ENCODE results near the gene ZBTB43. TPM values are rescaled to one million over a fixed set of nuclear protein-coding genes. Genes with fewer than 3 reads are reported as not detected.

Gene ZBTB43
- total RNA-seq, 1 donor, result 18.1 TPM

GRCh38 chr9:126869368-126869767 lies 64.5 kb downstream of the ZBTB43 start:
- Histone ChIP-seq H3K79me2 (ENCODE audit: insufficient read depth, low read length) (peaks cover 78% of the 10 kb centered on the region), H3K36me3 (ENCODE audit: insufficient read depth, low read length) (peaks cover 18% of the 10 kb centered on the region), H2AFZ (ENCODE audit: low read length) (no peak overlapping the region), H4K20me1 (ENCODE audit: insufficient read depth, low read length) (peaks cover 19% of the 10 kb centered on the region), H3K4me3 (ENCODE audit: insufficient read depth, low read length) (no peak overlapping the region), H3K27ac (ENCODE audit: low read depth, low read length) (no peak overlapping the region), H3K27me3 (ENCODE audit: insufficient read depth, low read length) (no peaks in the 10 kb centered on the region), H3K9me3 (ENCODE audit: low read depth, low read length) (no peaks in the 10 kb centered on the region), H3K4me1 (ENCODE audit: insufficient read depth, low read length) (peaks cover 6% of the 10 kb centered on the region), H3K4me2 (ENCODE audit: insufficient read depth, low read length) (no peak overlapping the region)
- TF ChIP-seq CTCF (IDR thresholded peaks at IDR 0.05; ENCODE audit: extremely low read depth, low read depth, low read length), result no peak
- no peak for DNase-seq (ENCODE audit: insufficient read length, low spot score, missing footprints)

- Histone ChIP-seq H3K36me3 (ENCODE audit: insufficient read depth, low read length) (peaks cover 5% of the 10 kb centered on the region), H3K27ac (ENCODE audit: low read depth, low read length) (no peak overlapping the region), H3K4me2 (ENCODE audit: insufficient read depth, low read length) (no peak overlapping the region), H3K79me2 (ENCODE audit: insufficient read depth, low read length) (peaks cover 61% of the 10 kb centered on the region), H3K27me3 (ENCODE audit: insufficient read depth, low read length) (no peaks in the 10 kb centered on the region), H3K4me3 (ENCODE audit: insufficient read depth, low read length) (no peak overlapping the region), H3K9me3 (ENCODE audit: low read depth, low read length) (no peaks in the 10 kb centered on the region), H2AFZ (ENCODE audit: low read length) (no peak overlapping the region), H4K20me1 (ENCODE audit: insufficient read depth, low read length) (peaks cover 31% of the 10 kb centered on the region), H3K4me1 (ENCODE audit: insufficient read depth, low read length) (peaks cover 6% of the 10 kb centered on the region)
- no peak for DNase-seq (ENCODE audit: insufficient read length, low spot score, missing footprints)
- no peak for TF ChIP-seq CTCF (IDR thresholded peaks at IDR 0.05; ENCODE audit: extremely low read depth, low read depth, low read length)
Observed at GRCh38 chr9:126872516-126872915, 67.7 kb downstream of the ZBTB43 start.

GRCh38 chr9:126874546-126875314 lies 69.9 kb downstream of the ZBTB43 start:
- Histone ChIP-seq H4K20me1 (ENCODE audit: insufficient read depth, low read length) (peaks cover 22% of the 10 kb centered on the region), H3K4me3 (ENCODE audit: insufficient read depth, low read length) (no peak overlapping the region), H3K27ac (ENCODE audit: low read depth, low read length) (no peak overlapping the region), H3K9me3 (ENCODE audit: low read depth, low read length) (no peaks in the 10 kb centered on the region), H3K27me3 (ENCODE audit: insufficient read depth, low read length) (no peaks in the 10 kb centered on the region), H3K4me2 (ENCODE audit: insufficient read depth, low read length) (no peak overlapping the region), H3K4me1 (ENCODE audit: insufficient read depth, low read length) (no peaks in the 10 kb centered on the region), H2AFZ (ENCODE audit: low read length) (no peak overlapping the region), H3K79me2 (ENCODE audit: insufficient read depth, low read length) (peaks cover 49% of the 10 kb centered on the region), H3K36me3 (ENCODE audit: insufficient read depth, low read length) (peaks cover 6% of the 10 kb centered on the region)
- peak; percentile 58 for DNase-seq (ENCODE audit: insufficient read length, low spot score, missing footprints)
- TF ChIP-seq CTCF (IDR thresholded peaks at IDR 0.05; ENCODE audit: extremely low read depth, low read depth, low read length), result no peak

DNA sequence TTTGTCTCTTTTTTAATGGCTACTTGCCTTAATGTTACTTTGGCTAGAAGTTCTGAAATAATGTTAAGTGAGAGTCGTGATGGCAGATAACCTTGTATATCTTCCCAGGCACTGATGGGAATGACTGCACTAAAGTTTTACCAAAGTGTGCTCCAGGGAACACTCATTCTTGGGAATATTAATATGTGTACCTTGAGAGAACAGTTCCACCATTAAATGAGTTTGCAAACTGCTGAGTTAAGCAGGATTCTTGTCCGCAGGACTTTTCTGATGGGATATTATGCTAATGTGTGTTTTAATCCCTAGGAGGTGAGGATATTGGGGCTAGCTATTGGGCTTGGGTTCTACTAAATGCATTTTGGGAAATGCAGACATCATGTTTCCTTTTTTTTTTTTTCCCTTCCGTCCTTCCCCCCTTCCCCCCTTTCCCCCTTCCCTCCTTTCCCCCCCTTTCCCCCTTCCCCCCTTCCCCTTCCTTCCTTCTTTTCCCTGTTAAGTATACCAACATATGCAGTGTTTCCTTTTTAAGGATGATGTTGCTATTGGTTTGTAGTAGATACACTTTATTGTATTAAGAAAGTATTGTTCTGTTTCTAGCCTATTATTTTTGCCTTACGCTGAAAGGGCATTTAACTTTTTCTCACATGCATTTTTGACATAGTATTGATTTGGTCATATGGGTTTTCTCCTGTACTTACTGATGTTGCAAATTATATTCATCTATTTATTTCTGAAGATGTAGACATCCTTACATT lies 71.1 kb downstream of the ZBTB43 start:
- H3K4me2 ChIP-seq (ENCODE audit: insufficient read depth, low read length), result no peak overlapping the region
- H3K4me1 ChIP-seq (ENCODE audit: insufficient read depth, low read length), result no peaks in the 10 kb centered on the region
- H3K36me3 ChIP-seq (ENCODE audit: insufficient read depth, low read length), result peaks cover 19% of the 10 kb centered on the region
- H3K9me3 ChIP-seq (ENCODE audit: low read depth, low read length), result no peaks in the 10 kb centered on the region
- no peak for TF ChIP-seq CTCF (IDR thresholded peaks at IDR 0.05; ENCODE audit: extremely low read depth, low read depth, low read length)
- no peak overlapping the region for H3K27ac ChIP-seq (ENCODE audit: low read depth, low read length)
- H3K27me3 ChIP-seq (ENCODE audit: insufficient read depth, low read length), result no peaks in the 10 kb centered on the region
- H4K20me1 ChIP-seq (ENCODE audit: insufficient read depth, low read length), result peaks cover 18% of the 10 kb centered on the region
- H3K4me3 ChIP-seq (ENCODE audit: insufficient read depth, low read length), result no peak overlapping the region
- H2AFZ ChIP-seq (ENCODE audit: low read length), result no peak overlapping the region
- H3K79me2 ChIP-seq (ENCODE audit: insufficient read depth, low read length), result peaks cover 50% of the 10 kb centered on the region
- no peak for DNase-seq (ENCODE audit: insufficient read length, low spot score, missing footprints)

Data from osteoblast (primary cell).